Measurements from ENCODE around the gene ADGRV1. TPM values are rescaled to one million over a fixed set of nuclear protein-coding genes. Genes with fewer than 3 reads are reported as not detected.

ADGRV1 gene
- total and polyA plus RNA-seq, 9 of the 15 experiments (the other 6 are each of a cell fraction or from before 2014, with no cell fraction given): 21.7 to 156 (median 58.2) TPM

- in situ Hi-C loops (cut with MboI) (no loop called here), intact Hi-C loops (cut with micrococcal nuclease) (no loop called here)
- Histone ChIP-seq H3K4me1 (replicated peaks in 1 of 2; ENCODE audit: control insufficient read depth in 2 of 2, insufficient read depth in 2 of 2, low read length in 2 of 2) (no peaks in the 10 kb centered on the region), H4K20me1 (replicated peaks; ENCODE audit: control insufficient read depth, insufficient read depth, low read length) (no peaks in the 10 kb centered on the region), H3K36me3 (ENCODE audit: control insufficient read depth, insufficient read depth, low read length) (peaks cover 83% of the 10 kb centered on the region), H3K9ac (ENCODE audit: insufficient read depth in 1 of 2, low read depth in 2 of 2, low read length in 2 of 2) (no peak overlapping the region), H3K9me3 (replicated peaks; ENCODE audit: control insufficient read depth, insufficient read depth, low read depth, low read length) (no peaks in the 10 kb centered on the region), H3K4me2 (ENCODE audit: insufficient read depth, low read length) (no peak overlapping the region), H3K9me1 (ENCODE audit: control insufficient read depth, insufficient read depth, low read length) (no peaks in the 10 kb centered on the region), H2AFZ (ENCODE audit: low read depth, low read length) (no peak overlapping the region), H3K27me3 (ENCODE audit: control insufficient read depth in 2 of 2, insufficient read depth in 2 of 2, low read length in 2 of 2) (no peaks in the 10 kb centered on the region), H3K4me3 (no peak overlapping the region), H3K27ac (ENCODE audit: extremely low read depth, low read depth, low read length) (no peak overlapping the region), H3K79me2 (ENCODE audit: control insufficient read depth, insufficient read depth, low read length) (no peaks in the 10 kb centered on the region)
- BruUV-seq (replicated peaks): no TSS peak
- WGBS (ENCODE audit: insufficient coverage, low coverage, missing lambda C conversion rate): 100% methylated on average over 2 of the region's 2 CpGs
- POLR2A ChIA-PET: no interaction called here
- TF ChIP-seq CREB1 (IDR thresholded peaks at IDR 0.05) (no peak), CREB1 (CRISPR knock-in tag; IDR thresholded peaks at IDR 0.05) (no peak), CC2D1A (IDR thresholded peaks at IDR 0.05) (no peak), ETS1 (conservative IDR thresholded peaks at IDR 0.05; ENCODE audit: control insufficient read depth, low read depth, low read length) (no peak), ZNF766 (CRISPR knock-in tag; conservative IDR thresholded peaks at IDR 0.05) (no peak), ZFX (CRISPR knock-in tag; IDR thresholded peaks at IDR 0.05) (no peak), ILK (tag; IDR thresholded peaks at IDR 0.05; ENCODE audit: borderline replicate concordance, low read depth) (no peak), PURB (CRISPR knock-in tag; IDR thresholded peaks at IDR 0.05; ENCODE audit: low read depth) (no peak), THRB (CRISPR knock-in tag; conservative IDR thresholded peaks at IDR 0.05) (no peak), MCM7 (IDR thresholded peaks at IDR 0.05) (no peak), GTF3C2 (IDR thresholded peaks at IDR 0.05; ENCODE audit: borderline replicate concordance, extremely low read depth, insufficient read length) (no peak), THRAP3 (IDR thresholded peaks at IDR 0.05; ENCODE audit: borderline replicate concordance) (no peak)
- ATAC-seq (no peak), DNase-seq (ENCODE audit: extremely low read depth in 1 of 4, low spot score in 3 of 4) (no peak), FAIRE-seq (no peak)
- CTCF ChIA-PET (ENCODE audit: low intra/inter-chr PET ratio): no interaction called here
Observed at GRCh38 chr5:90747693-90748092, 189.1 kb downstream of the ADGRV1 start.

All from K562 (cell line).